Measurements from ENCODE around the gene LETM1. TPM values are rescaled to one million over a fixed set of nuclear protein-coding genes. Genes with fewer than 3 reads are reported as not detected.

LETM1 gene
- total and polyA plus RNA-seq, 2 experiments from 2014 or later = 23.3 to 68.9 TPM

- Histone ChIP-seq H3K4me3 (no peak overlapping the region), H3K4me2 (no peak overlapping the region), H3K27ac (ENCODE audit: low read depth) (no peak overlapping the region), H3K36me3 (ENCODE audit: insufficient read depth) (peaks cover 20% of the 10 kb centered on the region), H4K20me1 (replicated peaks; ENCODE audit: insufficient read depth) (peaks cover 9% of the 10 kb centered on the region), H3K9me2 (ENCODE audit: insufficient read depth) (no peaks in the 10 kb centered on the region), H3F3A (replicated peaks; ENCODE audit: low read depth) (no peaks in the 10 kb centered on the region), H3K79me2 (replicated peaks; ENCODE audit: insufficient read depth) (peaks cover 5% of the 10 kb centered on the region; the same call in 1 of the 2 replicates), H3K27me3 (ENCODE audit: insufficient read depth) (no peaks in the 10 kb centered on the region), H3K4me1 (ENCODE audit: insufficient read depth) (no peaks in the 10 kb centered on the region), H2AFZ (no peak overlapping the region)
- Mint-ChIP-seq H3K27me3 (ENCODE audit: insufficient read depth, low read depth, poor library complexity) (peaks cover 4% of the 10 kb centered on the region), H3K36me3 (ENCODE audit: low read depth) (peaks cover 41% of the 10 kb centered on the region), H3K27ac (no peak overlapping the region), H3K4me3 (no peak overlapping the region), H3K9me3 (no peaks in the 10 kb centered on the region), H3K4me1 (no peaks in the 10 kb centered on the region)
- no peak for ATAC-seq
- DNase-seq (ENCODE audit: low spot score) = no peak
- TF ChIP-seq ZNF462 (CRISPR knock-in tag; IDR thresholded peaks at IDR 0.05) (no peak), EZH2 (IDR thresholded peaks at IDR 0.05; ENCODE audit: low read depth, unreplicated experiment) (no peak), CREB1 (CRISPR knock-in tag; IDR thresholded peaks at IDR 0.05; ENCODE audit: low read depth) (no peak), STAT1 (IDR thresholded peaks at IDR 0.05; ENCODE audit: unreplicated experiment) (no peak), JUNB (IDR thresholded peaks at IDR 0.05; ENCODE audit: unreplicated experiment) (no peak), NANOG (IDR thresholded peaks at IDR 0.05; ENCODE audit: borderline replicate concordance) (no peak), ETS1 (IDR thresholded peaks at IDR 0.05) (no peak)
Measured at GRCh38 chr4:1841201-1841886, 14.6 kb downstream of the LETM1 start.

All from GM23338 (cell line).